AG04450 (cell line): ENCODE results near the gene KCNE4. TPM values are rescaled to one million over a fixed set of nuclear protein-coding genes. Genes with fewer than 3 reads are reported as not detected.

ENCODE experiments used
- CTCF ChIA-PET: fragments of 300-600, 350-600 bp; formaldehyde crosslinking; extraction: SDS; loops from one replicate; lab custom pipeline; 2022; ENCODE audit warnings: antibody characterized with exemption, inconsistent platforms; lab: Charles Lee
- POLR2A ChIA-PET: fragments of 350-600 bp; formaldehyde crosslinking; extraction: SDS; loops from one replicate; lab custom pipeline; 2021; ENCODE audit warnings: antibody characterized with exemption, inconsistent platforms; lab: Yijun Ruan, JAX
- DNase-seq: peaks from one replicate; pipeline ENCODE4 v3.0.0-alpha.2; 2011; ENCODE audit warnings: low read depth, low spot score
- H3K27ac ChIP-seq: one replicate; pipeline ENCODE4 v1.5.1; 2012; ENCODE audit warnings: low read depth, low read length, control low read depth
- H3K27me3 ChIP-seq: one replicate; pipeline ENCODE4 v1.6.0; 2012; ENCODE audit warnings: low read length; ENCODE audit not compliant: control insufficient read depth, insufficient read depth
- H3K4me3 ChIP-seq: 2 replicates; pipeline ENCODE4 v1.5.1; 2011; ENCODE audit warnings: mild to moderate bottlenecking, low read depth, low read length, control low read depth
- H3K9me3 ChIP-seq: 2 replicates; pipeline ENCODE4 v1.5.1; 2012; ENCODE audit warnings: low read length; ENCODE audit not compliant: control insufficient read depth, insufficient read depth
- CTCF ChIP-seq: IDR thresholded peaks from 2 replicates; pipeline ENCODE4 v1.5.1; 2011; ENCODE audit warnings: low read depth, low read length, control low read depth, inconsistent platforms
- polyA plus RNA-seq: library from polyadenylated mRNA; depleted of rRNA; stranded (reverse); fragments of >200 nt; gene quantifications from 2 replicates; pipeline ENCODE4 v1.2.3, GENCODE V29; 2011

The KCNE4 gene
- polyA plus RNA-seq, 1 experiment: 12.5 TPM

- TF ChIP-seq CTCF: no peak
- POLR2A ChIA-PET: no interaction called here
- no peak for DNase-seq
- Histone ChIP-seq H3K27ac (no peak overlapping the region), H3K9me3 (no peaks in the 10 kb centered on the region), H3K27me3 (no peaks in the 10 kb centered on the region), H3K4me3 (no peak overlapping the region)
- CTCF ChIA-PET: no interaction called here
Observed at GRCh38 chr2:223087466-223087865, 35.5 kb downstream of the KCNE4 start.

GRCh38 chr2:223088866-223089265 is 36.9 kb downstream of the KCNE4 start:
- no peaks in the 10 kb centered on the region for H3K27me3 ChIP-seq
- H3K9me3 ChIP-seq: no peaks in the 10 kb centered on the region
- DNase-seq: no peak
- H3K27ac ChIP-seq: no peak overlapping the region
- no peak overlapping the region for H3K4me3 ChIP-seq
- TF ChIP-seq CTCF: no peak
- POLR2A ChIA-PET: no interaction called here
- CTCF ChIA-PET: no interaction called here

- ChIA-PET CTCF (interaction anchor here (0.6 kb wide), 1 partner anchor 11 kb away, joined by 3 read pairs; no protein-coding TSS in a partner anchor), POLR2A (no interaction called here)
- Histone ChIP-seq H3K27ac (no peak overlapping the region), H3K4me3 (no peak overlapping the region), H3K27me3 (no peaks in the 10 kb centered on the region), H3K9me3 (no peaks in the 10 kb centered on the region)
- DNase-seq: no peak
- no peak for TF ChIP-seq CTCF
Observed at GRCh38 chr2:223090039-223090438, 38.0 kb downstream of the KCNE4 start.

- POLR2A ChIA-PET: no interaction called here
- DNase-seq: no peak
- Histone ChIP-seq H3K9me3 (no peaks in the 10 kb centered on the region), H3K27ac (no peak overlapping the region), H3K4me3 (no peak overlapping the region), H3K27me3 (no peaks in the 10 kb centered on the region)
- TF ChIP-seq CTCF: no peak
- CTCF ChIA-PET: interaction anchor here (0.6 kb wide), 1 partner anchor 11 kb away, joined by 3 read pairs; no protein-coding TSS in a partner anchor
Observed at GRCh38 chr2:223090540-223091235, 38.7 kb downstream of the KCNE4 start.

GRCh38 chr2:223092667-223093066 is 40.7 kb downstream of the KCNE4 start:
- Histone ChIP-seq H3K4me3 (no peak overlapping the region), H3K27me3 (no peaks in the 10 kb centered on the region), H3K27ac (no peak overlapping the region), H3K9me3 (no peaks in the 10 kb centered on the region)
- ChIA-PET POLR2A (no interaction called here), CTCF (no interaction called here)
- TF ChIP-seq CTCF: no peak
- no peak for DNase-seq
